ENCODE measurements around the gene HEXB. TPM values are rescaled to one million over a fixed set of nuclear protein-coding genes. Genes with fewer than 3 reads are reported as not detected.

Gene HEXB
- total RNA-seq, 2 donors from 2014 or later: 52.2 to 65.8 TPM

- DNase-seq (ENCODE audit: low spot score): no peak
- Histone ChIP-seq H3K4me3 (peak overlapping the region; percentile 91 to 92), H3K4me1 (peaks cover 0 to 20% of the 10 kb centered on the region in 2 donors), H3K27ac (peak overlapping the region; percentile 81 to 89), H3K9me3 (no peaks in the 10 kb centered on the region), H3K36me3 (peaks cover 5% of the 10 kb centered on the region), H3K27me3 (no peaks in the 10 kb centered on the region)
- no peak for TF ChIP-seq CTCF (IDR thresholded peaks at IDR 0.05)
Observed at GRCh38 chr5:74685979-74686631, 1.1 kb downstream of the HEXB start.

- no peak for DNase-seq (ENCODE audit: low spot score)
- Histone ChIP-seq H3K27ac (no peak overlapping the region), H3K36me3 (peaks cover 9% of the 10 kb centered on the region), H3K4me1 (peaks cover 0 to 20% of the 10 kb centered on the region in 2 donors), H3K27me3 (no peaks in the 10 kb centered on the region), H3K4me3 (no peak overlapping the region), H3K9me3 (no peaks in the 10 kb centered on the region)
- no peak for TF ChIP-seq CTCF (IDR thresholded peaks at IDR 0.05)
Observed at GRCh38 chr5:74686962-74687751, 2.1 kb downstream of the HEXB start.

- H3K36me3 ChIP-seq: peaks cover 22% of the 10 kb centered on the region
- no peaks in the 10 kb centered on the region for H3K27me3 ChIP-seq
- no peaks in the 10 kb centered on the region for H3K9me3 ChIP-seq
- TF ChIP-seq CTCF (IDR thresholded peaks at IDR 0.05): no peak
- no peak overlapping the region for H3K4me3 ChIP-seq
- DNase-seq (ENCODE audit: low spot score): no peak
- H3K27ac ChIP-seq: no peak overlapping the region
- H3K4me1 ChIP-seq: no peaks in the 10 kb centered on the region
Observed at GRCh38 chr5:74693191-74693590, 8.2 kb downstream of the HEXB start.

DNA sequence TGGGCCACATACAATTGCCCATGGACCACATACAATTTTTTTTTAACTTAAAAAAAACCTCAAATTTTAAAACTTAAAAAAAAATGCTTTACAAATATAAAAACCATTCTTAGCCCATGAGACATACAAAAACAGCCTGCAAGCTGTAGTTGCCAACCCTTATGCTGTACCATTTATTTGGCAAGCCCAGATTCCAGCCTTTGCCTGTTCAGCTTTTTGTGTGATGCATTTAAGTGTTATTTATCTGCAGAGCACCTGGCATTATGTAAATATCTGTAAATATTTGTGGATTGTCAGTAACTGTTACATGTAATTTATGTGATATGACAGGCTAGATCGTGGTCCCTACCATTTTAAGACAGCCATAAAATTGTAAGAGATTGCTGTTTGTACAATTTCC is 32.6 kb downstream of the HEXB start:
- no peaks in the 10 kb centered on the region for H3K9me3 ChIP-seq
- H3K4me3 ChIP-seq: no peak overlapping the region
- no peak for DNase-seq (ENCODE audit: low spot score)
- no peaks in the 10 kb centered on the region for H3K27me3 ChIP-seq
- H3K4me1 ChIP-seq: no peaks in the 10 kb centered on the region
- peaks cover 52% of the 10 kb centered on the region for H3K36me3 ChIP-seq
- no peak for TF ChIP-seq CTCF (IDR thresholded peaks at IDR 0.05)
- no peak overlapping the region for H3K27ac ChIP-seq

DNA sequence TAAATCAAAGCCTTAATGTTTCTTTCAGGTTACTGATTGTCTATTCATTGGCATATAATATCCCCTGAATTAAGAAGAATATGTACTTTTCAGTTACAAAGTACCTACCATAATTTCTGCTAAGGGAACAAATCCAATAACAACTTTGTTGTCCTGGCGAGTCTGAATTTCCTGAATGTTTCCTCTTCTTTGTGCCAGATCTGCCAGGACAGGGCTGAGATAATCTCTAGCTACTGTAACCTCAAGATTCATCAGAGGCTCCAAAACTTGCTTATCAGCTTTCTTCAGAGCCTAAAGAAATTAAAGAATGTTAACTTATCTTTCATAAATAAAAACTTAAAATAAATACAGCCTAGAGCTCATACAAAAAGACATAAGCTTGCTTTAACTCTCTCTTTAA is 37.2 kb downstream of the HEXB start:
- no peaks in the 10 kb centered on the region for H3K27me3 ChIP-seq
- DNase-seq (ENCODE audit: low spot score): no peak
- TF ChIP-seq CTCF (IDR thresholded peaks at IDR 0.05): no peak
- peaks cover 71% of the 10 kb centered on the region for H3K36me3 ChIP-seq
- no peaks in the 10 kb centered on the region for H3K4me1 ChIP-seq
- no peak overlapping the region for H3K4me3 ChIP-seq
- no peaks in the 10 kb centered on the region for H3K9me3 ChIP-seq
- no peak overlapping the region for H3K27ac ChIP-seq
